ENCODE results near the gene RNF167. TPM values are rescaled to one million over a fixed set of nuclear protein-coding genes. Genes with fewer than 3 reads are reported as not detected.

RNF167 gene
- total and polyA plus RNA-seq, 2 of the 4 experiments (the other 2 are of a cell fraction) = 13.1 to 79.5 TPM

GRCh38 chr17:4947411-4948165, 7.5 kb downstream of the RNF167 start:
- in situ Hi-C loops (cut with MboI; ENCODE audit: low sequenced_read_pairs) = no loop called here

More at GRCh38 chr17:4947411-4948165, 7.5 kb downstream of the RNF167 start:
- peaks cover 59% of the 10 kb centered on the region for H4K20me1 ChIP-seq (ENCODE audit: insufficient read depth, low read length)
- H4K5ac ChIP-seq (ENCODE audit: low read depth, low read length) = peak overlapping the region; percentile 81
- H3K9me1 ChIP-seq (ENCODE audit: insufficient read depth, low read length) = peaks cover 19% of the 10 kb centered on the region; the same call in 1 of the 2 replicates
- peak overlapping the region; percentile 100 for H2AK9ac ChIP-seq (replicated peaks; ENCODE audit: low read depth, low read length, poor library complexity)
- peaks cover 25% of the 10 kb centered on the region for H3K4me1 ChIP-seq (ENCODE audit: control insufficient read depth, insufficient read depth, low read length)
- BruUV-seq (replicated peaks) = no TSS peak
- H3K36me3 ChIP-seq (ENCODE audit: control insufficient read depth, insufficient read depth, low read length) = peaks cover 38% of the 10 kb centered on the region
- H2BK15ac ChIP-seq (ENCODE audit: low read depth, low read length) = no peak overlapping the region
- H3K27me3 ChIP-seq (ENCODE audit: control insufficient read depth, insufficient read depth, low read length) = no peaks in the 10 kb centered on the region
- TF ChIP-seq NFE2L2 (IDR thresholded peaks at IDR 0.05; ENCODE audit: low read depth, low read length) (no peak), RAD21 (IDR thresholded peaks at IDR 0.05; ENCODE audit: low read length) (no peak), CTCF (conservative IDR thresholded peaks at IDR 0.05; ENCODE audit: low read depth, low read length) (no peak), CEBPB (IDR thresholded peaks at IDR 0.05; ENCODE audit: low read depth, low read length) (no peak), MAZ (IDR thresholded peaks at IDR 0.05; ENCODE audit: borderline replicate concordance, low read depth, low read length) (peak; percentile 37; the same call in 1 of the 2 replicates), POLR2A (IDR thresholded peaks at IDR 0.05; ENCODE audit: low read depth, low read length) (no peak), MAFK (IDR thresholded peaks at IDR 0.05; ENCODE audit: low read depth, low read length) (no peak), SMC3 (IDR thresholded peaks at IDR 0.05; ENCODE audit: low read depth, low read length) (no peak), CHD1 (IDR thresholded peaks at IDR 0.05; ENCODE audit: low read depth, low read length) (no peak; the same call in 1 of the 2 replicates), BHLHE40 (IDR thresholded peaks at IDR 0.05; ENCODE audit: low read depth, low read length) (peak; percentile 53; the same call in 1 of the 2 replicates), MXI1 (IDR thresholded peaks at IDR 0.05; ENCODE audit: borderline replicate concordance, low read depth, low read length) (peak; percentile 81), FOS (IDR thresholded peaks at IDR 0.05; ENCODE audit: low read depth, low read length) (no peak), ELK1 (IDR thresholded peaks at IDR 0.05; ENCODE audit: borderline replicate concordance, low read depth, low read length) (no peak), USF2 (IDR thresholded peaks at IDR 0.05; ENCODE audit: low read depth, low read length) (no peak)
- ATAC-seq (ENCODE audit: low read depth) (peak; percentile 5), DNase-seq (peak; percentile 53)
- peak overlapping the region; percentile 82 for H3K18ac ChIP-seq (ENCODE audit: low read depth, low read length)
- no peak overlapping the region for H2BK20ac ChIP-seq (ENCODE audit: low read depth, low read length)
- peak overlapping the region; percentile 94 for H3K56ac ChIP-seq (ENCODE audit: extremely low read depth, insufficient read depth, low read length)
- peak overlapping the region; percentile 99 for H2AK5ac ChIP-seq (ENCODE audit: low read depth, low read length)
- peak overlapping the region; percentile 29 for H2AFZ ChIP-seq (replicated peaks; ENCODE audit: low read length, poor library complexity)
- H3K4ac ChIP-seq (ENCODE audit: low read depth, low read length) = peak overlapping the region; percentile 99
- H2BK5ac ChIP-seq (ENCODE audit: low read depth, low read length, poor library complexity, severe bottlenecking) = peak overlapping the region; percentile 98
- H3K14ac ChIP-seq (replicated peaks; ENCODE audit: low read depth, low read length) = peak overlapping the region; percentile 100
- WGBS, 2 experiments (ENCODE audit: extremely low coverage in 2 of 2, insufficient read length in 1 of 2) = 0% methylated on average over 4 of the region's 56 CpGs; no CpG with 5 or more reads in 1 of the 2 experiments
- peak overlapping the region; percentile 95 for H4K8ac ChIP-seq (ENCODE audit: low read depth in 2 of 2, low read length in 2 of 2)
- dilution Hi-C loops (cut with HindIII; ENCODE audit: low sequenced_read_pairs, unreplicated experiment) = no loop called here
- peak overlapping the region; percentile 98 for H3K4me3 ChIP-seq (ENCODE audit: insufficient read depth, low read depth, low read length)
- H3K9me3 ChIP-seq (ENCODE audit: control insufficient read depth, insufficient read depth, low read length) = no peaks in the 10 kb centered on the region
- peak overlapping the region; percentile 97 for H3K9ac ChIP-seq (ENCODE audit: low read depth, low read length)
- peak overlapping the region; percentile 76; the same call in 1 of the 2 replicates for H2BK120ac ChIP-seq (ENCODE audit: low read depth, low read length)
- CTCF ChIA-PET = no interaction called here
- H3K23ac ChIP-seq (ENCODE audit: low read depth, low read length) = peak overlapping the region; percentile 75
- peak overlapping the region; percentile 95 for H4K91ac ChIP-seq (ENCODE audit: insufficient read depth, low read depth, low read length)
- peaks cover 14 to 47% of the 10 kb centered on the region in 2 experiments; a peak in 3 of 4 replicates for H3K79me1 ChIP-seq (ENCODE audit: low read depth in 1 of 2, low read length in 2 of 2)
- H3K27ac ChIP-seq (ENCODE audit: insufficient read depth, low read length) = peak overlapping the region; percentile 96
- POLR2A ChIA-PET (ENCODE audit: unreplicated experiment) = interaction anchor here (1.0 to 3.5 kb wide), 3 partner anchors 19 to 83 kb away, joined by 6 to 19 read pairs (median 11); partner anchors contain the start of genes KIF1C and SPAG7
- intact Hi-C loops (cut with micrococcal nuclease) = loop anchor here (1.0 kb wide), 2 partner anchors 20 to 40 kb away; partner anchors contain the start of genes CAMTA2 and SPAG7
- peak overlapping the region; percentile 78 for H3K4me2 ChIP-seq (ENCODE audit: low read depth, low read length)
